Measurements from ENCODE around the gene CEP112.
"Not testable (repeated sequence)": the region's sequence is repeated elsewhere in the genome, so short reads cannot be mapped to it uniquely, and the experiment has no call there.

Gene CEP112

GRCh38 chr17:65809366-65809765 lies 382.6 kb downstream of the CEP112 start:
- no peak for DNase-seq

DNA sequence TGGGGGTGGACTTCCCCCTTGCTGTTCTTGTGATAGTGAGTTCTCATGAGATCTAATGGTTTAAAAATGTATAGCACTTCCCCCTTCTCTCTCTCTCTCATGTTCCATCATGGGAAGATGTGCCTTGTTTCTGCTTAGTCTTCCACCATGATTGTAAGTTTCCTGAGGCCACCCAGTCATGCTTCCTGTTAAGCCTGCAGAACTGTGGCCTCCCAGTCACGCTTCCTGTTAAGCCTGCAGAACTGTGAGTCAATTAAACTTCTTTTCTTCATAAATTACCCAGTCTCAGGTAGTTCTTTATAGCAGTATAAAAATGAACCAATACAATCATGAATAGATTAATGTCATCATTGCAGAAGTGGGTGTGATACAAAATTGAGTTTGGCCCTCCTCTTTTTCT lies 383.4 kb downstream of the CEP112 start:
- DNase-seq: not testable (repeated sequence)

GRCh38 chr17:65807361-65807760 lies 384.6 kb downstream of the CEP112 start:
- DNase-seq: no peak

- no peak for DNase-seq
These were observed 390.4 kb downstream of the CEP112 start for GRCh38 chr17:65801513-65801912.

GRCh38 chr17:65800655-65801054 lies 391.3 kb downstream of the CEP112 start:
- DNase-seq: no peak

- DNase-seq: no peak
These were observed 392.1 kb downstream of the CEP112 start for GRCh38 chr17:65799869-65800268.

DNA sequence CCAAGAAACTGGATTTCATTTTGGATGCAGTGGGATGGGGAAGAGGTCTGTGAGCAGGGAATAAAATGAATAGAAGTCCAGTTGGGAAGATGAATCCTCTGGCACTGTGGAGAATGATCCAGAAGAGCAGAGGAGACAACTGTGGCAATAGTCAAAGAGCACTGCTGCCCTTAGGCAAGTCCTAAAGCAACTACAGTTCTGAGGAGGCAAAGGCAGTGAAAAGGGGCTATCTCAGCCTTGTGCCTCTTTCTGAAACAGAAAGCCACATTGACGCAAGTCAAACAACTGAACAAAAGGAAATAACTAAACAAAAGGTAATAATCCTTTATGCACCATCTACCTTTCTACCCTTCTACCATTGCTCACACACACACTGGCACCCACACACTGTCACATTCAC lies 392.5 kb downstream of the CEP112 start:
- DNase-seq: no peak

GRCh38 chr17:65797809-65798208 lies 394.1 kb downstream of the CEP112 start:
- DNase-seq: no peak

- no peak for DNase-seq
These were observed 394.8 kb downstream of the CEP112 start for GRCh38 chr17:65797101-65797500.

DNA sequence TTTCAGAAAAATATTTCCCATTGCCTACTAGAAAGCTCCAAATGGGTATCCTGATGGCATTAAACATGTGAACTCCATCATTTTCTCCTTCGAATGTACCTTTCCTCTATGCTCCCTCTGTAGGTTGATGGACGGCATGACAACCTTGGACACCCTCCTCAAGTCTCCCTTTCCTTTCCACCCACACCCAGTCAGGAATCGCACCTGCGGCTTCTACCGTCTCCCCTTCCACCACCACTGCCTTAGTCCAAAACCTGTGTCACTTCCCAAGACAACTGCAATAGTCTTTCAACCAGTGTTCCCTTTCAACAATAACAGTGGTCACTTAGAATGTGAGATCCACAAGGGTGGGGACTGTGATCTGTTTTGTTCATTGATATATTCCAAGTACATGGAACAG lies 397.4 kb downstream of the CEP112 start:
- no peak for DNase-seq

GRCh38 chr17:65790241-65790640 lies 401.7 kb downstream of the CEP112 start:
- no peak for DNase-seq

- no peak for DNase-seq
These were observed 404.4 kb downstream of the CEP112 start for GRCh38 chr17:65787503-65787902.

DNA sequence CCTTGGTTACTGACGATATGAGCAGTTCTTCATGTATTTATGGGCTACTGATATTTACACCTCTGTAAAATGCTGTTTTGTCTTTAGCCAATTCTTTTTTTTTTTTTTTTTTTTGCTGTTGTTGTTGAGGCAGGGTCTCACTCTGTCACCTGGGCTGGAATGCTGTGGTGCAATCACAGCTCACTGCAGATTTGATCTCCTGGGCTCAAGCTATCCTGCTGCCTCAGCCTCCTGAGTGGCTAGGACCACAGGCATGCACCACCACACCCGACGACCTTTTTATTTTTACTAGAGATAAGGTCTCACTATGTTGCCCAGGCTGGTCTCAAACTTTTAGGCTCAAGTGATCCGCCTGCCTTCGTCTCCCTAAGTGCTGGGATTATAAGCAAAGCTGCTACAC lies 405.5 kb downstream of the CEP112 start:
- DNase-seq: no peak

DNA sequence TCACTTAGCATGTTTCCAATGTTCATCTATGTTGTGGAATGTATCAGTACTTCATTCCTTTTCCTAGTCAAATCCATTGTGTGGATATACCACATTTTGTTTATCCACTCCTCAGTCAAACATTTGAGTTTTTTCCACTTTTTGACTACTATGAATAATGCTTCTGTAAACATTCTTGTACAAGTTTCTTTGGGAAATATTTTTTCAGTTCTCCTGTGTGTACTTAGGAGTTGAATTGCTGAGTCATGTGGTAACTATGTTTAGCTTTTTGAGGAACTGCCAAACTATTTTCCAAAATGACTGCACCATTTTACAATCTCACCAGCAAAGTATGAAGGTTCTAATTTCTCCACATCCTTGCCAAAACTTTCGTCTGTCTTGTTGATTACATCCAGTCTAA lies 406.8 kb downstream of the CEP112 start:
- DNase-seq: no peak

GRCh38 chr17:65783845-65784334 lies 408.0 kb downstream of the CEP112 start:
- no peak for DNase-seq

GRCh38 chr17:65782104-65782706 lies 409.7 kb downstream of the CEP112 start:
- not testable (repeated sequence) for DNase-seq

DNA sequence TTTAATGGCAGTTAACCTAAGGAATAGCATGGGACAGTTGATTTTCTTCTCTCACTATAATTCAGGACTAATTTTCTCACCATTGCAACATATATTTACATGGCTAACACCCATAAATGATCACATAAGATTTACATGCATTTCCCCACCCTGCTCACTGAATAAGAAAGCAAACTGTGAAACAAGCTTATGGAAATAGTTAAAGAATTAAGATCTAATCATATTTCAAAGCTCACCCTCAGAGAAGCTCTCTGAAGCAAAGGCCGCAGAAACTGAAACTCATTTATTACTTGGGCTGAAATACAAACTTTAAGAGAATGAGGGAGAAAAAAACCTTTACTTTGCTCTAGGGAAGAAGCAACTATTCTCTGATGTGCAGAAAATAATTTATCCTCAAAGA lies 411.8 kb downstream of the CEP112 start:
- DNase-seq: no peak

DNA sequence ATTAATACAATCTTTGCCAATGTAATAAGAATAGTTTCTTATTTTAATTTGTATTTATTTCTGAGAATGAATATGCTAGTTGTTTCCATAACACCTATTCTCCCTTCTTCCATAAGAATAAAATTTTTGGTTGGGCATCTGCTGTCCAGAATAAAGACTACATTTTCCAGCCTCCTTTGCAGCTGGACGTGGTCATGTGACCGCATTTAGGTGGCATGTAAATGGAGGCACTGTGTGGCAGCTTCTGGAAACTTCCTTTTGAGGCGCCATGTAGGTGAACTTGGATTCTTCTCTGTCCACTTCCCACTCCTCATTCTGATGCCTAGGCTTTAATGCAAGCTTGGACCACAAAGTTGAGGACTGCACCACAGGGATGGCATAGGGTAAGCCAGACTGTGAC lies 415.0 kb downstream of the CEP112 start:
- no peak for DNase-seq

GRCh38 chr17:65774787-65775186 lies 417.1 kb downstream of the CEP112 start:
- DNase-seq: no peak

- no peak for DNase-seq
These were observed 418.9 kb downstream of the CEP112 start for GRCh38 chr17:65772989-65773388.

DNA sequence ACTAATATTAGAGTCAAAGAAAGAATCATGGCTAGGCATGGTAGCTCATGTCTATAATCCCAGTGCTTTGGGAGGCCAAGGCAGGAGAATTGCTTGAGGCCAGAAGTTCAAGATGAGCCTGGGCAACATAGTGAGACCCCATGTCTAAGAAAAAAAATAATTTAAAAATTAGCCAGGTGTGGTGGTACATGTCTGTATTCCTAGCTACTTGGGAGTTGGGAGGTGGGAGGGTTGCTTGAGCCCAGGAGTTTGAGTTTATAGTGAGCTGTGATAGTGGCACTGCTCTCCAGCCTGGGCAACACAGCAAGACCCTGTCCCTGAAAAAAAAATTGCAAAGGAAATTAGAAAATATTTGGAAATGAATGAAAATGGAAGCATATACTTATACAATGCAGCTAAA lies 420.2 kb downstream of the CEP112 start:
- no peak for DNase-seq

- DNase-seq: no peak
These were observed 428.1 kb downstream of the CEP112 start for GRCh38 chr17:65763786-65764185.

GRCh38 chr17:65762973-65763372 lies 429.0 kb downstream of the CEP112 start:
- DNase-seq: no peak

DNA sequence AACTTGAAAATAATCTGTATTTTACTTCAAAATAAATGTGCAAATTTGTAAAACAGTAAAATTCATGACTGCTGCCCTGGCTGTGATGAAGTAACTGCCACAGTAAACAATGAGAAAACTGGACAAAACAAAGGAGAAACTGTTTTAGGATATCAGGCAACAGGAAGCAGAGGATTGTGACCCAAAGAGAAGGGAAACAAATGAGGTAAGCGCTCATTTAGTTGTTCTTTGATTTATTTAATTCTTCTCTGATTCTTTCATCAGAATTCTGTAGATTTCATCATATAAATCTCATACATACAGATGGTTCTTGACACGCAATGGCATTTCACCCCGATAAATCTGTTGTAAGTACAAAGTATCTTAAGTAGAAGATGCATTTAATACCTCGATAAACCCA lies 432.4 kb downstream of the CEP112 start:
- no peak for DNase-seq

- DNase-seq: no peak
These were observed 435.2 kb downstream of the CEP112 start for GRCh38 chr17:65756760-65757159.

GRCh38 chr17:65755799-65756198 lies 436.1 kb downstream of the CEP112 start:
- DNase-seq: no peak
